Left lung (tissue), 10 donors: ENCODE measurements around the gene RBBP4. TPM values are rescaled to one million over a fixed set of nuclear protein-coding genes. Genes with fewer than 3 reads are reported as not detected.
A peak's percentile ranks its signal among the peaks of the same experiment; 100 is the strongest.
"Not testable (repeated sequence)": the region's sequence is repeated elsewhere in the genome, so short reads cannot be mapped to it uniquely, and the experiment has no call there.

Experiments used
- ATAC-seq: fragments of 200-7000 bp; cut with Tn5 transposase; one replicate; pipeline ENCODE4 v1.9.1; 2020; ENCODE audit warnings: moderate library complexity
- DNase-seq, 4 donors: peaks; one replicate each; pipeline ENCODE4 v3.0.0-alpha.2; 2013 to 2020
- H3K27ac ChIP-seq, 2 donors: fragments of 200-600 bp; sonication (generic) in 1 of 2; one replicate each; pipeline versions ENCODE4 v1.5.0 to v1.8.0; 2020 to 2021
- H3K27me3 ChIP-seq, 2 donors: fragments of 200-600 bp; sonication (generic) in 1 of 2; one replicate each; pipeline versions ENCODE4 v1.5.0 to v1.8.0; 2020 to 2021
- H3K36me3 ChIP-seq, 2 donors: fragments of 200-600 bp; sonication (generic) in 1 of 2; one replicate each; pipeline versions ENCODE4 v1.5.0 to v1.8.0; 2020 to 2021
- H3K4me1 ChIP-seq, 2 donors: fragments of 200-600 bp; one replicate each; pipeline ENCODE4 v1.8.0; 2021
- H3K4me3 ChIP-seq, 2 donors: fragments of 200-600 bp; sonication (generic) in 1 of 2; one replicate each; pipeline versions ENCODE4 v1.5.0 to v1.8.0; 2020 to 2021; ENCODE audit warnings: mild to moderate bottlenecking in 1 of 2
- H3K9me3 ChIP-seq, 2 donors: fragments of 200-600 bp; sonication (generic) in 1 of 2; one replicate each; pipeline versions ENCODE4 v1.5.0 to v1.8.0; 2020 to 2021
- CTCF ChIP-seq, 2 donors: fragments of 200-600 bp; sonication (generic) in 1 of 2; IDR thresholded peaks; one replicate each; pipeline versions ENCODE4 v1.5.0 to v1.8.0; 2021; ENCODE audit warnings: antibody characterized with exemption in 2 of 2
- intact Hi-C, 2 donors: fragments of 100-400 bp; cut with DNase I; formaldehyde crosslinking; loops; one replicate each; pipeline versions ENCODE4 v1.11.2 to v1.14.2; 2022
- polyA plus RNA-seq, 6 donors: library from polyadenylated mRNA; unstranded; fragments of 120-200 nt; gene quantifications; one replicate each; pipeline ENCODE4 v1.2.1, GENCODE V29; 2013; ENCODE audit not compliant: insufficient read length in 6 of 6
- total RNA-seq, 2 donors: library from RNA; stranded (reverse); fragmentation: NEBNext Ultra II Directional; extraction: Animal tissue kit (Norgen Biotek cat#: 25700); gene quantifications; one replicate each; pipeline ENCODE4 v1.2.1, GENCODE V29; 2021
- donor health status: DM: no; HTN: yes; CAD: no.
- donor health status: DM: no; HTN: no; CAD: no.

RBBP4 gene
- total and polyA plus RNA-seq, 8 donors: 166 to 333 (median 292) TPM

- TF ChIP-seq CTCF (IDR thresholded peaks at IDR 0.05): no peak
- H3K4me3 ChIP-seq: no peak overlapping the region
- peaks cover 13 to 16% of the 10 kb centered on the region in 2 donors for H3K4me1 ChIP-seq
- intact Hi-C loops: no loop called here
- no peaks in the 10 kb centered on the region for H3K27me3 ChIP-seq
- no peaks in the 10 kb centered on the region for H3K9me3 ChIP-seq
- no peaks in the 10 kb centered on the region for H3K36me3 ChIP-seq
- ATAC-seq (no peak), DNase-seq (peak in 2 of 4 donors; percentile 19 to 25)
- H3K27ac ChIP-seq: no peak overlapping the region
Observed at GRCh38 chr1:32696041-32696440, 45.0 kb downstream of the RBBP4 start.

GRCh38 chr1:32696996-32697395 lies 46.0 kb downstream of the RBBP4 start:
- H3K9me3 ChIP-seq, ATAC-seq, H3K27ac ChIP-seq, H3K27me3 ChIP-seq, H3K4me3 ChIP-seq, intact Hi-C loops, H3K36me3 ChIP-seq: not testable (repeated sequence)
- H3K4me1 ChIP-seq: peaks cover 20 to 24% of the 10 kb centered on the region in 2 donors
- peak in 1 of 4 donors; percentile 19 for DNase-seq

- Histone ChIP-seq H3K27me3 (peaks cover 0 to 34% of the 10 kb centered on the region in 2 donors), H3K36me3 (no peaks in the 10 kb centered on the region), H3K27ac (peak overlapping the region; percentile 73 to 86), H3K4me1 (peaks cover 18 to 27% of the 10 kb centered on the region in 2 donors), H3K9me3 (no peaks in the 10 kb centered on the region), H3K4me3 (peak overlapping the region in 1 of 2 donors; percentile 58)
- no peak for TF ChIP-seq CTCF (IDR thresholded peaks at IDR 0.05)
- DNase-seq: peak in 1 of 4 donors; percentile 53
- intact Hi-C loops: no loop called here
- peak; percentile 33 for ATAC-seq
Observed at GRCh38 chr1:32701421-32701911, 50.5 kb downstream of the RBBP4 start.

- peak; percentile 54 for ATAC-seq
- no peaks in the 10 kb centered on the region for H3K9me3 ChIP-seq
- H3K4me1 ChIP-seq: peaks cover 18 to 27% of the 10 kb centered on the region in 2 donors
- intact Hi-C loops: no loop called here
- no peak for TF ChIP-seq CTCF (IDR thresholded peaks at IDR 0.05)
- H3K27me3 ChIP-seq: peaks cover 0 to 34% of the 10 kb centered on the region in 2 donors
- peak overlapping the region; percentile 54 to 58 for H3K4me3 ChIP-seq
- peak in 2 of 4 donors; percentile 71 to 80 for DNase-seq
- H3K36me3 ChIP-seq: no peaks in the 10 kb centered on the region
- peak overlapping the region; percentile 73 to 86 for H3K27ac ChIP-seq
Observed at GRCh38 chr1:32701951-32702598, 51.1 kb downstream of the RBBP4 start.

- ATAC-seq (peak; percentile 81), DNase-seq (peak in 3 of 4 donors; percentile 47 to 91 (median 78))
- intact Hi-C loops: no loop called here
- H3K27me3 ChIP-seq: peaks cover 0 to 34% of the 10 kb centered on the region in 2 donors
- TF ChIP-seq CTCF (IDR thresholded peaks at IDR 0.05): no peak
- H3K4me3 ChIP-seq: peak within 1 kb of the TSS; percentile 54 to 58
- H3K27ac ChIP-seq: peak within 1 kb of the TSS; percentile 73 to 86
- peaks cover 18 to 27% of the 10 kb centered on the region in 2 donors for H3K4me1 ChIP-seq
- no peaks in the 10 kb centered on the region for H3K36me3 ChIP-seq
- no peaks in the 10 kb centered on the region for H3K9me3 ChIP-seq
Observed at GRCh38 chr1:32702599-32703478, 51.8 kb downstream of the RBBP4 start, which contains the start of gene SYNC. Gene SYNC (minus strand): TSS chr1:32702770. CDS start chr1:32702660, 110 bp downstream.
